CD8-positive, alpha-beta memory T cell (primary cell): ENCODE measurements around the gene CARD18. TPM values are rescaled to one million over a fixed set of nuclear protein-coding genes. Genes with fewer than 3 reads are reported as not detected.
"Not testable (repeated sequence)": the region's sequence is repeated elsewhere in the genome, so short reads cannot be mapped to it uniquely, and the experiment has no call there.

Experiments
- CTCF ChIA-PET: fragments of 350-600 bp; sonication (Branson Sonifier 250); formaldehyde crosslinking; loops from one replicate; lab custom pipeline; 2021; ENCODE audit warnings: antibody characterized with exemption; lab: Charles Lee
- POLR2A ChIA-PET: fragments of 350-600 bp; sonication (Branson Sonifier 250); formaldehyde crosslinking; loops from one replicate; lab custom pipeline; 2021; ENCODE audit warnings: antibody characterized with exemption; lab: Charles Lee
- DNase-seq, 5 donors: peaks; one replicate each; pipeline versions ENCODE4 v3.0.0 to v3.0.0-alpha.2; 2020 to 2022; ENCODE audit warnings: mixed read lengths in 1 of 5
- H3K27ac ChIP-seq: one replicate; pipeline ENCODE4 v1.7.0; 2013; ENCODE audit warnings: low read depth, mild to moderate bottlenecking, low read length, moderate library complexity
- H3K27me3 ChIP-seq: 2 replicates; pipeline ENCODE4 v1.7.0; 2013; ENCODE audit warnings: low read length, mild to moderate bottlenecking; ENCODE audit not compliant: insufficient read depth, poor library complexity, severe bottlenecking
- H3K36me3 ChIP-seq: 2 replicates; pipeline ENCODE4 v1.7.0; 2013; ENCODE audit warnings: mild to moderate bottlenecking, low read length, moderate library complexity; ENCODE audit not compliant: insufficient read depth
- H3K4me1 ChIP-seq: 2 replicates; pipeline ENCODE4 v1.7.0; 2013; ENCODE audit warnings: mild to moderate bottlenecking, low read length, moderate library complexity; ENCODE audit not compliant: insufficient read depth
- H3K4me3 ChIP-seq: 2 replicates; pipeline ENCODE4 v1.7.0; 2013; ENCODE audit warnings: mild to moderate bottlenecking, low read length
- H3K9me3 ChIP-seq: 2 replicates; pipeline ENCODE4 v1.7.0; 2013; ENCODE audit warnings: mild to moderate bottlenecking, low read length
- H3K27ac Mint-ChIP-seq, 8 donors: one replicate each; pipeline ENCODE4 v1.8.0; 2020 to 2021; ENCODE audit warnings: mixed read lengths in 8 of 8, mild to moderate bottlenecking in 6 of 8, inconsistent platforms in 3 of 8, moderate library complexity in 3 of 8
- H3K27me3 Mint-ChIP-seq, 2 donors: one replicate each; pipeline ENCODE4 v1.8.0; 2020 to 2021; ENCODE audit warnings: mixed read lengths in 2 of 2, mild to moderate bottlenecking in 1 of 2, moderate library complexity in 1 of 2
- H3K36me3 Mint-ChIP-seq, 3 donors: one replicate each; pipeline ENCODE4 v1.8.0; 2020 to 2021; ENCODE audit warnings: mixed read lengths in 3 of 3, inconsistent platforms in 1 of 3, mild to moderate bottlenecking in 1 of 3
- H3K4me1 Mint-ChIP-seq, 3 donors: one replicate each; pipeline ENCODE4 v1.8.0; 2020 to 2021; ENCODE audit warnings: mixed read lengths in 3 of 3, inconsistent platforms in 1 of 3, mild to moderate bottlenecking in 1 of 3
- H3K4me3 Mint-ChIP-seq, 7 donors: one replicate each; pipeline ENCODE4 v1.8.0; 2020 to 2021; ENCODE audit warnings: mixed read lengths in 7 of 7, mild to moderate bottlenecking in 6 of 7, moderate library complexity in 4 of 7, inconsistent platforms in 2 of 7
- H3K9me3 Mint-ChIP-seq, 5 donors: one replicate each; pipeline ENCODE4 v1.8.0; 2020 to 2022; ENCODE audit warnings: mixed read lengths in 5 of 5, mild to moderate bottlenecking in 3 of 5, moderate library complexity in 2 of 5, inconsistent platforms in 1 of 5
- polyA plus RNA-seq: library from polyadenylated mRNA; unstranded; fragments of 300-500 nt; fragmentation: Illumina TruSeq; gene quantifications from one replicate; pipeline ENCODE4 v1.2.3, GENCODE V29; 2021
- total RNA-seq, 2 experiments: library from RNA; stranded (reverse); gene quantifications; one replicate each; pipeline ENCODE4 v1.2.3, GENCODE V29; 2021

The CARD18 gene
- total and polyA plus RNA-seq, 3 experiments from 2014 or later = not detected

DNA sequence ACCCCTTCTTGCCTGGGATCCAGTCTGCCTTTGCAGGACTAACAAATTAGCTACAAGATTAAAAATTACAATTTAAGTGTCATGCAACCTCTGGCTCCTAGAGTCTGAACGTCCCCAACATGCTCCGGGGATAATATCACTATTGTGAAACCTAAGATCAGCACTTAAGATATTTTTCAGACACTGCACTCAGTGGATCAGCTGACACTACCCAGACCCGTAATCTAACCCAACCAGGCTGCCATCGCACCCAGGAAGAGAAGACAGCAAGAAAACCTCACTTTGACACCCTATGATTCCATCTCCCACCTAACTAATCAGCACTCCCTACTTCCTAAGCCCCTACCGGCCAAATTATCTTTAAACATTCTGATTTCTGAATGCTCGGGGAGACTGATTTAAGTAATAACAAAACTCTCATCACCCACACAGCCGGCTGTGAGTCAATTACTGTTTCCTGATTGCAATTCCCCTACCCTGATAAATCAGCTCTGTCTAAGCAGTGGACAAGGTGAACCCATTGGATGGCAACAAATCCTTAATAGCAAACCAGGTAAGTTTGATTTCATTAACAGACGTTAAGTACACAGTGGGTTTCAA is 32.2 kb downstream of the CARD18 start:
- H3K27ac Mint-ChIP-seq, H3K9me3 ChIP-seq, H3K4me3 Mint-ChIP-seq, CTCF ChIA-PET, H3K9me3 Mint-ChIP-seq, H3K4me1 ChIP-seq, H3K36me3 ChIP-seq, H3K27me3 ChIP-seq, H3K36me3 Mint-ChIP-seq, POLR2A ChIA-PET, H3K4me3 ChIP-seq, DNase-seq, H3K27ac ChIP-seq: not testable (repeated sequence)
- Mint-ChIP-seq H3K27me3 (peaks cover 3 to 24% of the 10 kb centered on the region in 2 donors), H3K4me1 (peaks cover 9 to 22% (median 11%) of the 10 kb centered on the region in 3 donors)

DNA sequence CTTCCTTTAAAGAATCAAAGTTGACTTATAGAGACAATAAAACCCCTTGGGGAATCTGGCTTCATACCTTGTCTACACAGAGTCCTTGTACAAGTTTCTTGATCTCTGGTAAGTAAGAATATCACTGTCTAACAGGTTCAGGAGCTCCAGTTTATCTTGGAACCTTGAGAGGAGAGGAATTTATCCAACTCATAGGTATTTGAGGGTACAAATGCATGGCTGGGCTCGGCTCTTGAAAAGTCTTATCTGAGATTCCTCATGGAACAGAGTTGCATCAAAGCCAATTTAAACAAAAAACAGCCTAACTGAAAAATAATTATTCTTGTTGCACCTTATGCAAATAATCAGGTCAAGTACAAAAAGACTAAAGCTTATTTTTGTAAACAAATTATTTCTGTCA is 33.4 kb downstream of the CARD18 start:
- peaks cover 13 to 27% (median 16%) of the 10 kb centered on the region in 3 donors for H3K4me1 Mint-ChIP-seq
- H3K4me3 ChIP-seq = no peak overlapping the region
- peaks cover 3 to 24% of the 10 kb centered on the region in 2 donors for H3K27me3 Mint-ChIP-seq
- CTCF ChIA-PET = no interaction called here
- H3K27ac Mint-ChIP-seq = no peak overlapping the region
- no peaks in the 10 kb centered on the region for H3K9me3 Mint-ChIP-seq
- H3K4me1 ChIP-seq = no peaks in the 10 kb centered on the region
- H3K27me3 ChIP-seq = no peaks in the 10 kb centered on the region
- no peak overlapping the region for H3K27ac ChIP-seq
- no peak for DNase-seq
- H3K4me3 Mint-ChIP-seq = no peak overlapping the region
- H3K36me3 ChIP-seq = no peaks in the 10 kb centered on the region
- POLR2A ChIA-PET = no interaction called here
- peaks cover 0 to 4% (median 0%) of the 10 kb centered on the region in 3 donors for H3K36me3 Mint-ChIP-seq
- no peaks in the 10 kb centered on the region for H3K9me3 ChIP-seq

DNA sequence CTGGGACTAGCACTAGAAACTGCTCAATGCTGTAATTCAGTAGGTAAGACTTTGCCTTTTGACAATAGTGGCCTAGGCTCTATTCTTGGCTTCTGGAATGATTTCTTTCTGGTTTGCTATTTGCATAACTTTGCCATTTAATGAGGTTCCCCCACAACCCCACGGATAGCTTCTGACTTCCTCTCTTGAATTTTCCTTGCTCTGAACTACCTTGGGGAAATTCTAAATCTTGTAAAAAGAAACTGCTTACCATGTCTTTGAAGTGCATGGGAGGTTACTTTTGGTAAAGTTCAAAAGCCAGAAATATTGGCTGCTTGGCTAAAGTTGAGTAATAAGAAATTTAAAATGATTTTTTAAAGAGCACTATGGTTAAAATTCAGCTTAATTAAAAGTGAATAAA is 35.3 kb downstream of the CARD18 start:
- CTCF ChIA-PET = no interaction called here

DNA sequence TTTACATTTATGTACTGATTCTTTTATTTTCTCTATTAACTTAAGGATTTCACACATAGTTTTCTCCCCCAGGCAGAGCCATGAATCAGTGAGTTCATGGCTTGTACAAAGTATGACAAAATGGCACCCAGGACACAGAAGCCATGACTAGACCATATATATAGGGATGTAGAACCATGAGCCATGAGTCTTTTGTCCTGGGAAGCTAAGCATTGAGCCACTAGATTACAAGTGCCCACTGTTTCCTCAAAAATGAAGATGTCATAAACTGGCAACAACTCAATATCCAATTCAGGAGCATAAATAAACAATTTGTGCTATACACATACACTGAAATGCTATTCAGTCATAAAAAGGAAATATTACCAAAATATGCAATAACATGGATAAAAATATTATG is 36.2 kb downstream of the CARD18 start:
- H3K27me3 ChIP-seq = no peaks in the 10 kb centered on the region
- Mint-ChIP-seq H3K36me3 (peaks cover 0 to 3% (median 2%) of the 10 kb centered on the region in 3 donors), H3K4me1 (peaks cover 28 to 47% (median 35%) of the 10 kb centered on the region in 3 donors), H3K9me3 (peaks cover 0 to 2% (median 0%) of the 10 kb centered on the region in 5 donors), H3K27me3 (peaks cover 3 to 10% of the 10 kb centered on the region in 2 donors), H3K4me3 (no peak overlapping the region), H3K27ac (peak overlapping the region in 1 of 8 donors; percentile 3)
- H3K4me1 ChIP-seq = peaks cover 8% of the 10 kb centered on the region
- no peak for DNase-seq
- CTCF ChIA-PET = no interaction called here
- no peaks in the 10 kb centered on the region for H3K36me3 ChIP-seq
- H3K4me3 ChIP-seq = no peak overlapping the region
- POLR2A ChIA-PET = no interaction called here
- no peaks in the 10 kb centered on the region for H3K9me3 ChIP-seq
- no peak overlapping the region for H3K27ac ChIP-seq

More for the DNA sequence above, 35.3 kb downstream of the CARD18 start:
- POLR2A ChIA-PET = no interaction called here
- peaks cover 3 to 14% of the 10 kb centered on the region in 2 donors for H3K27me3 Mint-ChIP-seq
- Histone ChIP-seq H3K4me1 (peaks cover 8% of the 10 kb centered on the region), H3K27ac (no peak overlapping the region), H3K4me3 (no peak overlapping the region), H3K9me3 (no peaks in the 10 kb centered on the region), H3K36me3 (no peaks in the 10 kb centered on the region), H3K27me3 (no peaks in the 10 kb centered on the region)
- peaks cover 0 to 4% (median 0%) of the 10 kb centered on the region in 3 donors for H3K36me3 Mint-ChIP-seq
- no peaks in the 10 kb centered on the region for H3K9me3 Mint-ChIP-seq
- no peak overlapping the region for H3K4me3 Mint-ChIP-seq
- no peak overlapping the region for H3K27ac Mint-ChIP-seq
- H3K4me1 Mint-ChIP-seq = peaks cover 26 to 38% (median 28%) of the 10 kb centered on the region in 3 donors
- DNase-seq = no peak

DNA sequence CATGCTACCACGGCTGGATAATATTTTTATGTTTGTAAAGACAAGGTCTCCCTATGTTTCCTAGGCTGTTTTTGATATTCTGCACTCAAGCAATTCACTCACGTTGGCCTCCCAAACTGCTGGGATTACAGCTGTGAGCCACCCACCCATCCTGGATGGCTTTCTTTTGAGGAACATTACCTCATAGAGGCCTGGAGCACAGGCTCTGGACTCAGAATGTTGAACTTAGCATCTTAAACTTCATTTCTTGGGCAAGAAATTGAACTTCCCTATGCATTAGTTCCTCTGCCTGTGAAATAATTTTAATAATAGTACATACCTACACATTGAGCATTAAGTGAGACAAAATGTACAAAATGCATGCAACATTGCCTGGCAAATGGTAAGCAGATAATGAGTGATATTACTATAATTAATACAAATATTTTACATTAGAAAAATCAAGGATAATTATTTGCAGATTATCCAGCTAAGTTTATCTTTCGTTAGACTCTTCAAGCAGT is 37.4 kb downstream of the CARD18 start:
- H3K27ac Mint-ChIP-seq, H3K27me3 ChIP-seq, H3K36me3 Mint-ChIP-seq, H3K9me3 Mint-ChIP-seq, DNase-seq, H3K27me3 Mint-ChIP-seq, H3K9me3 ChIP-seq, H3K4me1 ChIP-seq, H3K36me3 ChIP-seq, H3K27ac ChIP-seq, CTCF ChIA-PET, POLR2A ChIA-PET, H3K4me3 Mint-ChIP-seq, H3K4me3 ChIP-seq: not testable (repeated sequence)
- peaks cover 25 to 42% (median 31%) of the 10 kb centered on the region in 3 donors for H3K4me1 Mint-ChIP-seq

DNA sequence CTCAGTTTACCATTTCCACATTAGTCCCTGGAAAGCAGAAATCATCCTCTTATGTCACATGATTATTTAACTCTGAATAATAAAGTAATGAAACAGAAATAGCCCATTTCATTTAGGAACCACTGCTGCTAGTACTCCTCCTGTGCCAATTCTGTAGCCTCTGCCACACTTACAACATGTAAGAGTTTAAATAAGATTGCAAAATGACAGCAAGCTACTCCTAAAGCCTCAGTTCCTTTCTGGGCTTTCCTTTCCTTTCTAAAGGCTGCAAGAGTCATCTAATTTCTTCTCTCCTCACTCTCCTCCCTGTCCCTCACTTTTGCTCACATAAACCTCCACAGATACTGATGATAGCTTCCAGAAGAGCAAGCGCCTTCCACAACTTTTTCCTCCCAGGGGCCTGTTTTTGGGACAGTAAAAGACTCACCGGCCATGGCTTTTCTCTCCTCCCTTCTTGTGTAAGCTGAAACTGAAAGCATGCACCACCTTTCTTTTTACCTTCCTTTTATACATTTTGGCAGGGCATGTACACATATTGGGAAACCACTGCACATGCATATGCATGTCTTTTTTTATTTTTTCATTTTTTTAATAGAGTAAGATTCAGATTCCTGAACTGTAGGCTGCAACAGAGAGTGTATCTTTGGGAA is 38.5 kb downstream of the CARD18 start:
- Histone ChIP-seq H3K27ac (no peak overlapping the region), H3K27me3 (no peaks in the 10 kb centered on the region), H3K36me3 (no peaks in the 10 kb centered on the region), H3K4me3 (peak overlapping the region; percentile 3), H3K4me1 (peaks cover 8% of the 10 kb centered on the region), H3K9me3 (no peaks in the 10 kb centered on the region)
- POLR2A ChIA-PET = interaction anchor here (0.6 kb wide), 1 partner anchor 395 kb away, joined by 3 read pairs; no protein-coding TSS in a partner anchor
- peak overlapping the region; percentile 70 to 87 (median 83) for H3K4me3 Mint-ChIP-seq
- peak overlapping the region; percentile 1 to 96 (median 67) for H3K27ac Mint-ChIP-seq
- peaks cover 0 to 2% (median 0%) of the 10 kb centered on the region in 5 donors for H3K9me3 Mint-ChIP-seq
- no peaks in the 10 kb centered on the region for H3K27me3 Mint-ChIP-seq
- H3K36me3 Mint-ChIP-seq = peaks cover 0 to 2% (median 0%) of the 10 kb centered on the region in 3 donors
- peaks cover 25 to 41% (median 30%) of the 10 kb centered on the region in 3 donors for H3K4me1 Mint-ChIP-seq
- DNase-seq = no peak
- CTCF ChIA-PET = no interaction called here

DNA sequence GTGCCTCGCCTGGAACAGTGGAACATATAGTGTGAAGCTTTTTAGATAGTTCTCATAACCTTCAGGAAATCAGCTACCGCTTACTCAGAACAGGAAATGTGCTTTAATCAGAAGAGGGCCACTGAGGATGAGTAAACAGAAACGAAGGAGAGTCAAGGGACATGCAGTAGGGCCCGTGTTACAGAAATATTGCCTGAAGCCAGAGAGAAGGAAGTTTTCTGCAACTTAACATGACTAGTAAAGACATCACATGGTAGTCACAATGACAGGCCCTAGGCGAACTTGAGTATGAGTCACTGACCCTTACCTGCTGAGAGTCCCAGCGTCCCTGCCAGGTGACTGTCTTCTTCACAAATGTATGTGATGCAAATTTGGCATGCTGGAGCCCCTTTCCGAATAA is 39.4 kb downstream of the CARD18 start:
- Histone ChIP-seq H3K27ac (no peak overlapping the region), H3K9me3 (no peaks in the 10 kb centered on the region), H3K36me3 (no peaks in the 10 kb centered on the region), H3K4me3 (peak overlapping the region; percentile 3), H3K4me1 (peaks cover 8% of the 10 kb centered on the region), H3K27me3 (no peaks in the 10 kb centered on the region)
- CTCF ChIA-PET = no interaction called here
- Mint-ChIP-seq H3K27me3 (no peaks in the 10 kb centered on the region), H3K27ac (peak overlapping the region; percentile 0 to 96 (median 38)), H3K4me1 (peaks cover 25 to 41% (median 30%) of the 10 kb centered on the region in 3 donors), H3K36me3 (peaks cover 0 to 2% (median 0%) of the 10 kb centered on the region in 3 donors), H3K4me3 (peak overlapping the region; percentile 70 to 87 (median 83)), H3K9me3 (peaks cover 0 to 2% (median 0%) of the 10 kb centered on the region in 5 donors)
- POLR2A ChIA-PET = interaction anchor here (0.6 kb wide), 1 partner anchor 395 kb away, joined by 3 read pairs; no protein-coding TSS in a partner anchor
- peak in 2 of 5 donors; percentile 2 to 10 for DNase-seq

DNA sequence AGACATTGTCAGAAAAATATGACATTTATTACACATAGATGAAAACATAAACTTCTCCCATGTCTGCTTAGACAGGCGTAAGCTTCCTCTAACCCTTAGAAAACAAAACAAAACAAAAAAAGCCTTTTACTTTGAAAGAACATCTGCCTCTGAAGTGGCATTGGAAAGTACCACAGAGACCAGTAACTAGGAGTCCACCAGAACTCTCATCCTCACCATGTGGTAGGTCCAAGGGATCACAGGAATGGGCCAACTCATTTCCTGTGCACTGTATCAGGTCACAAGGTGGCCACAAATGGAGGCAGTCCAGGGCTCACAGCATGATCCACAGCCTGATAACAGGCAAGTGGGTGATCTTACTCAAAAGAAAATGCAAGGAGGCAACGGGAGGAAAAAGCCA is 40.0 kb downstream of the CARD18 start:
- DNase-seq, H3K27ac ChIP-seq, H3K4me3 ChIP-seq, POLR2A ChIA-PET, H3K27me3 ChIP-seq, H3K9me3 ChIP-seq, H3K27me3 Mint-ChIP-seq, CTCF ChIA-PET, H3K36me3 Mint-ChIP-seq, H3K9me3 Mint-ChIP-seq, H3K36me3 ChIP-seq, H3K4me1 ChIP-seq: not testable (repeated sequence)
- peak overlapping the region; percentile 70 to 87 (median 83) for H3K4me3 Mint-ChIP-seq
- H3K27ac Mint-ChIP-seq = peak overlapping the region in 7 of 8 donors; percentile 0 to 96 (median 82)
- H3K4me1 Mint-ChIP-seq = peaks cover 25 to 38% (median 30%) of the 10 kb centered on the region in 3 donors
